ENCODE results near the gene EFCAB11. TPM values are rescaled to one million over a fixed set of nuclear protein-coding genes. Genes with fewer than 3 reads are reported as not detected.

The EFCAB11 gene
- total and polyA plus RNA-seq, 7 donors, result 7.2 to 9.0 (median 8.7) TPM

DNA sequence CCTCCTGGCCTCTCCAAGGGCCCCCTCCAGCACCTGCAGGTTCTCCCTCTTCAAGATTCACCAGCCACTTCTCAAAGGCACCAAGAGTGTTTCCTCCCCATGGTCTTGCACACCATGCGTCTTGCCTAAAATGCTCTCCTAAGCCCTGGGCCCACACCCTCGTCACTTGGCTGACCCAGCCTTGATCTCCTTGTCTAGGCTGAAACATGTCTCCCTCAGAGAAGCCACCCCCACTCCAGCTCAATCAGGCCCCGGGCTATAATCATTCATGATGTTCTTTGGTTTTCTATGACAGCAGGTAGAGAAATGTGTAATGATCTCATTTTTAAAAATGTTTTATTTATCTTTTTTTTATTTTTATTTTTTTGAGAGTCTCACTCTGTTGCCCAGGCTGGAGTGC lies 88.1 kb downstream of the EFCAB11 start:
- no peaks in the 10 kb centered on the region for H3K27me3 ChIP-seq
- H3K9me3 ChIP-seq, result no peaks in the 10 kb centered on the region
- H3K4me1 ChIP-seq, result no peaks in the 10 kb centered on the region
- intact Hi-C loops (cut with DNase I), result no loop called here
- 92 to 97% methylated on average over 3 of the region's 3 CpGs for WGBS, 2 donors
- TF ChIP-seq, protein P1, sequence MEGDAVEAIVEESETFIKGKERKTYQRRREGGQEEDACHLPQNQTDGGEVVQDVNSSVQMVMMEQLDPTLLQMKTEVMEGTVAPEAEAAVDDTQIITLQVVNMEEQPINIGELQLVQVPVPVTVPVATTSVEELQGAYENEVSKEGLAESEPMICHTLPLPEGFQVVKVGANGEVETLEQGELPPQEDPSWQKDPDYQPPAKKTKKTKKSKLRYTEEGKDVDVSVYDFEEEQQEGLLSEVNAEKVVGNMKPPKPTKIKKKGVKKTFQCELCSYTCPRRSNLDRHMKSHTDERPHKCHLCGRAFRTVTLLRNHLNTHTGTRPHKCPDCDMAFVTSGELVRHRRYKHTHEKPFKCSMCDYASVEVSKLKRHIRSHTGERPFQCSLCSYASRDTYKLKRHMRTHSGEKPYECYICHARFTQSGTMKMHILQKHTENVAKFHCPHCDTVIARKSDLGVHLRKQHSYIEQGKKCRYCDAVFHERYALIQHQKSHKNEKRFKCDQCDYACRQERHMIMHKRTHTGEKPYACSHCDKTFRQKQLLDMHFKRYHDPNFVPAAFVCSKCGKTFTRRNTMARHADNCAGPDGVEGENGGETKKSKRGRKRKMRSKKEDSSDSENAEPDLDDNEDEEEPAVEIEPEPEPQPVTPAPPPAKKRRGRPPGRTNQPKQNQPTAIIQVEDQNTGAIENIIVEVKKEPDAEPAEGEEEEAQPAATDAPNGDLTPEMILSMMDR (IDR thresholded peaks at IDR 0.05), result no peak
- TF ChIP-seq EP300 (IDR thresholded peaks at IDR 0.05) (no peak), POLR2AphosphoS5 (IDR thresholded peaks at IDR 0.05) (no peak), POLR2A (IDR thresholded peaks at IDR 0.05) (no peak)
- DNase-seq, result no peak
- no peak overlapping the region for H3K4me3 ChIP-seq
- H3K36me3 ChIP-seq, result no peaks in the 10 kb centered on the region
- H3K27ac ChIP-seq, result no peak overlapping the region

DNA sequence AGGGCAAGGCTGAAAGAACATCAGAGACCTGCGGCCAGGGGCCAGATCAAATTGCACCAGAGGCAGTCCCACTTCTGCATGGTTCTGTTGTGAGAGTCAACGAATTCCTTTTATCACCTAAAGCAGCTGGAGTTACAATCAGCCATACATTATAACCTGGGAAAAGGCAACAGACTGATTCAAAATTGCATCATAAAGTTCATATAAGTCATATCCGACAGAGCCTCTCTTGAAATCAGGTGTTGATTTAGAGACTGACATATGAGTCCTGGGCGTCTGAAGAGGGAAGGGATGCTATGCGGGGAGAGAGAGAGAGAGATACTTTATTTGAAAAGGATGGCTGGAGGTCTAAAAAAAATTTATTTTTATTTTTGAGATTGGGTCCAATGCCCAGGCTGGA lies 89.4 kb downstream of the EFCAB11 start:
- no peaks in the 10 kb centered on the region for H3K9me3 ChIP-seq
- DNase-seq, result no peak

DNA sequence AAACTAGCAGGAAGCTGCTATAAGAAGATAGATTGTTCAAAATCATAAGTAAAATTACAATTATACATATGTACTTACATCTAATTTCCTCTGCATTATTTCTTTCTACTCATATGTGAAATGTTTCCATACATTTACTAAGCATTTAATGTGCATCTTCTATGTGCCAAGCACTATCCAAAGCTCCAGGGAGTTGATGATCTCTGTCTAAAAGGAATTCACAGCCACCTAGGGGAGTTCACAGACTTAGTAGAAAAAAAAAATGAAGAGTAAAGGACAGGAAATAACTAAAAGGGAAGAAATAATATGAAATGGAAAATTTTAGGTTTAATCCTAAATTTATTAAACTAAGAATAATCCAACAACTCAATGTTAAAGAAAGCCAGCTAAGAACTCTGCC lies 91.7 kb downstream of the EFCAB11 start:
- no peak overlapping the region for H3K27ac ChIP-seq
- no peak overlapping the region for H3K4me3 ChIP-seq
- no peak for DNase-seq
- H3K36me3 ChIP-seq, result no peaks in the 10 kb centered on the region
- TF ChIP-seq POLR2AphosphoS5 (IDR thresholded peaks at IDR 0.05), result no peak
- TF ChIP-seq EP300 (IDR thresholded peaks at IDR 0.05), result no peak
- no peak for TF ChIP-seq POLR2A (IDR thresholded peaks at IDR 0.05)
- TF ChIP-seq, protein P1 (IDR thresholded peaks at IDR 0.05), result no peak
- no peaks in the 10 kb centered on the region for H3K4me1 ChIP-seq
- no peaks in the 10 kb centered on the region for H3K9me3 ChIP-seq
- no peaks in the 10 kb centered on the region for H3K27me3 ChIP-seq
- intact Hi-C loops (cut with DNase I), result no loop called here

More for the DNA sequence above, 89.4 kb downstream of the EFCAB11 start:
- no peaks in the 10 kb centered on the region for H3K36me3 ChIP-seq
- intact Hi-C loops (cut with DNase I), result no loop called here
- H3K4me1 ChIP-seq, result no peaks in the 10 kb centered on the region
- no peak overlapping the region for H3K27ac ChIP-seq
- WGBS, 2 donors, result 83 to 92% methylated on average over 5 of the region's 5 CpGs
- no peak overlapping the region for H3K4me3 ChIP-seq
- no peaks in the 10 kb centered on the region for H3K27me3 ChIP-seq
- TF ChIP-seq, protein P1 (IDR thresholded peaks at IDR 0.05), result no peak
- TF ChIP-seq POLR2AphosphoS5 (IDR thresholded peaks at IDR 0.05) (no peak), POLR2A (IDR thresholded peaks at IDR 0.05) (no peak), EP300 (IDR thresholded peaks at IDR 0.05) (no peak)

DNA sequence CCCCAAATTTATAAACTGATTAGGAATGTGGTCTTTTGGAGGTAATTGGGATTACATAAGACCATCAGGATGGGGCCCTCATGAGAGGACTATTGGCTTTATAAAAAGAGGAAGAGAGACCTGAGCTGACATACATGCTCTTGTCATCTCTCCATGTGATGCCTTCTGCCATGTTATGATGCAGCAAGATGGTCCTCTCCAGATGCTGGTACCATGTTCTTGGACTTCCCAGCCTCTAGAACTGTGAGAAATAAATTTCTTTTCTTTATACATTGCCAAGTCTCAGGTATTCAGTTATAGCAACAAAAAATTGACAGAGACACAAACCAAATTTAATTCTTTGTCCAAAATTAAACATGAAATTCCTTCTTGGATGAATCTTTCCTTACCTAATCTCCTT lies 92.9 kb downstream of the EFCAB11 start:
- TF ChIP-seq POLR2A (IDR thresholded peaks at IDR 0.05), result no peak
- TF ChIP-seq, protein P1 (IDR thresholded peaks at IDR 0.05), result no peak
- no peak for TF ChIP-seq EP300 (IDR thresholded peaks at IDR 0.05)
- TF ChIP-seq POLR2AphosphoS5 (IDR thresholded peaks at IDR 0.05), result no peak
- intact Hi-C loops (cut with DNase I), result no loop called here
- H3K4me1 ChIP-seq, result no peaks in the 10 kb centered on the region

DNA sequence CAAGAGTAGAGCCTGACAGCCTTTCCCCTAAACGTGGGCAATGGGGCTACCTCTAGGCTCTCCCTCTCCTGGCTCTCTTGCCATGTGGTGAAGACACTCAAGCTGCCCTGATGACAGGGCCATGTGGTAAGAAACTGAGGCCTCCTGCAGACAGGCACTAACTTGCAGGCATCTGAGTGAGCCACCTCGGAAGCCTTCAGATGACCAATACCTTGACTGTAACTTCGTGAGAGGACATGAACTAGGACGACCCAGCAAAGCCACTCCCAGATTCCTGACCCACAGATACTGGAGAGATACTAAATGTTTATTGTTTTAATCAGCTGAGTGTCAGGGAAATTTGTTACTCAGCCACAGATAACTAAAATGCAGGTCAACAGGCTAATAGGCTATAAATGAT lies 96.4 kb downstream of the EFCAB11 start:
- Histone ChIP-seq H3K9me3 (no peaks in the 10 kb centered on the region), H3K27me3 (no peaks in the 10 kb centered on the region), H3K4me1 (peaks cover 0 to 5% (median 0%) of the 10 kb centered on the region in 4 donors), H3K27ac (no peak overlapping the region), H3K4me3 (no peak overlapping the region), H3K36me3 (no peaks in the 10 kb centered on the region)
- WGBS, 2 donors, result 72 to 86% methylated on average over 4 of the region's 4 CpGs
- DNase-seq, result no peak
- TF ChIP-seq EP300 (IDR thresholded peaks at IDR 0.05), result no peak
- no peak for TF ChIP-seq POLR2A (IDR thresholded peaks at IDR 0.05)
- TF ChIP-seq, protein P1 (IDR thresholded peaks at IDR 0.05), result no peak
- no peak for TF ChIP-seq POLR2AphosphoS5 (IDR thresholded peaks at IDR 0.05)
- intact Hi-C loops (cut with DNase I), result no loop called here

More for the DNA sequence above, 92.9 kb downstream of the EFCAB11 start:
- H3K4me3 ChIP-seq, result no peak overlapping the region
- no peak for DNase-seq
- H3K27me3 ChIP-seq, result no peaks in the 10 kb centered on the region
- H3K9me3 ChIP-seq, result no peaks in the 10 kb centered on the region
- H3K36me3 ChIP-seq, result no peaks in the 10 kb centered on the region
- H3K27ac ChIP-seq, result no peak overlapping the region
